GM21529 (cell line): ENCODE measurements around the gene TFAP2A.

Experiments used
- ATAC-seq: cut with Tn5 transposase; IDR thresholded peaks from one replicate; pipeline ENCODE4 v1.9.1; 2021; ENCODE audit not compliant: unreplicated experiment

TFAP2A gene

GRCh38 chr6:10414756-10415616, at the start of gene TFAP2A:
Gene TFAP2A (minus strand): TSS chr6:10415074. CDS start chr6:10414991, 83 bp downstream.
- ATAC-seq: no peak

- ATAC-seq: peak; percentile 20
These were observed 48.9 kb upstream of the TFAP2A start for GRCh38 chr6:10463491-10464481.

GRCh38 chr6:10463040-10463439, 48.2 kb upstream of the TFAP2A start:
- no peak for ATAC-seq

GRCh38 chr6:10461850-10462249, 47.0 kb upstream of the TFAP2A start:
- ATAC-seq: no peak

- peak; percentile 96 for ATAC-seq
These were observed 45.2 kb upstream of the TFAP2A start for GRCh38 chr6:10460096-10460495.

GRCh38 chr6:10458287-10458686, 43.4 kb upstream of the TFAP2A start:
- ATAC-seq: no peak

GRCh38 chr6:10453596-10453995, 38.7 kb upstream of the TFAP2A start:
- ATAC-seq: no peak

- ATAC-seq: no peak
These were observed 37.1 kb upstream of the TFAP2A start for GRCh38 chr6:10451828-10452509.

GRCh38 chr6:10451394-10451793, 36.5 kb upstream of the TFAP2A start:
- ATAC-seq: no peak

- no peak for ATAC-seq
These were observed 34.9 kb upstream of the TFAP2A start for GRCh38 chr6:10449751-10450150.

GRCh38 chr6:10448096-10448495, 33.2 kb upstream of the TFAP2A start:
- ATAC-seq: no peak

- no peak for ATAC-seq
These were observed 31.7 kb upstream of the TFAP2A start for GRCh38 chr6:10446548-10446947.

- no peak for ATAC-seq
These were observed 26.8 kb upstream of the TFAP2A start for GRCh38 chr6:10441655-10442009.

GRCh38 chr6:10441004-10441654, 26.3 kb upstream of the TFAP2A start:
- ATAC-seq: no peak

- no peak for ATAC-seq
These were observed 23.0 kb upstream of the TFAP2A start for GRCh38 chr6:10437891-10438290.

GRCh38 chr6:10434235-10434634, 19.4 kb upstream of the TFAP2A start:
- ATAC-seq: no peak

GRCh38 chr6:10433322-10433721, 18.4 kb upstream of the TFAP2A start:
- no peak for ATAC-seq

- no peak for ATAC-seq
These were observed 16.7 kb upstream of the TFAP2A start for GRCh38 chr6:10431423-10432164.

GRCh38 chr6:10429638-10430427, 15.0 kb upstream of the TFAP2A start:
- ATAC-seq: peak; percentile 61
